SK-N-MC (cell line): ENCODE results near the gene ZNF385B.

Experiments used
- DNase-seq: peaks from one replicate; pipeline ENCODE4 v3.0.0-alpha.2; 2011; ENCODE audit warnings: low read depth, low spot score
- H3K27ac ChIP-seq: fragments of 200-600 bp; sonication (generic); 2 replicates; pipeline ENCODE4 v1.5.1; 2016; ENCODE audit warnings: mixed run types
- H3K36me3 ChIP-seq: fragments of 200-600 bp; sonication (generic); 2 replicates; pipeline ENCODE4 v1.6.1; 2017; ENCODE audit warnings: antibody characterized with exemption, low read length, mixed read lengths; ENCODE audit not compliant: insufficient read depth
- H3K4me3 ChIP-seq: fragments of 200-600 bp; sonication (generic); 2 replicates; pipeline ENCODE4 v1.5.1; 2016
- H3K9ac ChIP-seq: fragments of 200-600 bp; sonication (generic); 2 replicates; pipeline ENCODE4 v1.8.0; 2017; ENCODE audit warnings: mixed run types, mixed read lengths; ENCODE audit not compliant: insufficient read length
- H3K9me3 ChIP-seq: fragments of 200-600 bp; sonication (generic); 2 replicates; pipeline ENCODE4 v1.6.1; 2017; ENCODE audit warnings: low read depth, mild to moderate bottlenecking, antibody characterized with exemption, low read length, moderate library complexity, mixed read lengths
- EZH2 ChIP-seq: fragments of 200-600 bp; sonication (generic); IDR thresholded peaks from one replicate; pipeline ENCODE4 v1.6.1; 2017; ENCODE audit warnings: antibody characterized with exemption
- FOXP2 ChIP-seq: optimal IDR thresholded peaks from 2 replicates; pipeline ENCODE3; 2011; ENCODE audit warnings: mild to moderate bottlenecking, moderate library complexity; ENCODE audit not compliant: insufficient read depth; ENCODE audit errors: extremely low read length, control extremely low read depth
- POLR2AphosphoS5 ChIP-seq: IDR thresholded peaks from 2 replicates; pipeline ENCODE4 v1.6.1; 2012; ENCODE audit warnings: mild to moderate bottlenecking, low read depth, low read length, borderline replicate concordance

Gene ZNF385B

GRCh38 chr2:179518830-179519229, 342.6 kb downstream of the ZNF385B start:
- Histone ChIP-seq H3K27ac (no peak overlapping the region), H3K4me3 (no peak overlapping the region), H3K9me3 (no peaks in the 10 kb centered on the region), H3K36me3 (no peaks in the 10 kb centered on the region), H3K9ac (no peak overlapping the region)
- TF ChIP-seq FOXP2 (no peak), EZH2 (no peak), POLR2AphosphoS5 (no peak)
- no peak for DNase-seq

GRCh38 chr2:179513181-179513580, 348.2 kb downstream of the ZNF385B start:
- Histone ChIP-seq H3K9me3 (no peaks in the 10 kb centered on the region), H3K4me3 (no peak overlapping the region), H3K36me3 (no peaks in the 10 kb centered on the region), H3K27ac (no peak overlapping the region), H3K9ac (no peak overlapping the region)
- no peak for DNase-seq
- TF ChIP-seq POLR2AphosphoS5: no peak
- TF ChIP-seq FOXP2: no peak
- no peak for TF ChIP-seq EZH2

GRCh38 chr2:179512281-179513035, 349.0 kb downstream of the ZNF385B start:
- H3K9ac ChIP-seq: no peak overlapping the region
- H3K9me3 ChIP-seq: no peaks in the 10 kb centered on the region
- no peak overlapping the region for H3K4me3 ChIP-seq
- H3K36me3 ChIP-seq: no peaks in the 10 kb centered on the region
- TF ChIP-seq FOXP2: no peak
- no peak for TF ChIP-seq EZH2
- TF ChIP-seq POLR2AphosphoS5: no peak
- no peak for DNase-seq
- no peak overlapping the region for H3K27ac ChIP-seq

GRCh38 chr2:179511105-179511789, 350.2 kb downstream of the ZNF385B start:
- Histone ChIP-seq H3K4me3 (no peak overlapping the region), H3K36me3 (no peaks in the 10 kb centered on the region), H3K9me3 (no peaks in the 10 kb centered on the region), H3K27ac (no peak overlapping the region), H3K9ac (no peak overlapping the region)
- DNase-seq: no peak
- no peak for TF ChIP-seq EZH2
- no peak for TF ChIP-seq FOXP2
- TF ChIP-seq POLR2AphosphoS5: no peak

GRCh38 chr2:179495315-179495714, 366.1 kb downstream of the ZNF385B start:
- no peaks in the 10 kb centered on the region for H3K36me3 ChIP-seq
- H3K9ac ChIP-seq: no peak overlapping the region
- TF ChIP-seq POLR2AphosphoS5 (no peak), EZH2 (no peak), FOXP2 (no peak)
- no peak overlapping the region for H3K4me3 ChIP-seq
- H3K9me3 ChIP-seq: no peaks in the 10 kb centered on the region
- no peak overlapping the region for H3K27ac ChIP-seq
- no peak for DNase-seq

- Histone ChIP-seq H3K36me3 (no peaks in the 10 kb centered on the region), H3K27ac (no peak overlapping the region), H3K9ac (no peak overlapping the region), H3K9me3 (no peaks in the 10 kb centered on the region), H3K4me3 (no peak overlapping the region)
- DNase-seq: peak; percentile 0
- TF ChIP-seq POLR2AphosphoS5: no peak
- TF ChIP-seq FOXP2: no peak
- TF ChIP-seq EZH2: no peak
Measured at GRCh38 chr2:179488563-179488962, 372.8 kb downstream of the ZNF385B start.

GRCh38 chr2:179487010-179487731, 374.2 kb downstream of the ZNF385B start:
- no peak for DNase-seq
- Histone ChIP-seq H3K27ac (no peak overlapping the region), H3K4me3 (no peak overlapping the region), H3K36me3 (no peaks in the 10 kb centered on the region), H3K9me3 (no peaks in the 10 kb centered on the region), H3K9ac (no peak overlapping the region)
- TF ChIP-seq POLR2AphosphoS5: no peak
- TF ChIP-seq FOXP2: no peak
- TF ChIP-seq EZH2: no peak

GRCh38 chr2:179483131-179483530, 378.3 kb downstream of the ZNF385B start:
- no peaks in the 10 kb centered on the region for H3K36me3 ChIP-seq
- H3K27ac ChIP-seq: no peak overlapping the region
- DNase-seq: no peak
- H3K9me3 ChIP-seq: no peaks in the 10 kb centered on the region
- TF ChIP-seq POLR2AphosphoS5: no peak
- TF ChIP-seq FOXP2: no peak
- TF ChIP-seq EZH2: no peak
- H3K4me3 ChIP-seq: no peak overlapping the region
- no peak overlapping the region for H3K9ac ChIP-seq
